ENCODE data around the gene MACROD2.

MACROD2 gene

DNA sequence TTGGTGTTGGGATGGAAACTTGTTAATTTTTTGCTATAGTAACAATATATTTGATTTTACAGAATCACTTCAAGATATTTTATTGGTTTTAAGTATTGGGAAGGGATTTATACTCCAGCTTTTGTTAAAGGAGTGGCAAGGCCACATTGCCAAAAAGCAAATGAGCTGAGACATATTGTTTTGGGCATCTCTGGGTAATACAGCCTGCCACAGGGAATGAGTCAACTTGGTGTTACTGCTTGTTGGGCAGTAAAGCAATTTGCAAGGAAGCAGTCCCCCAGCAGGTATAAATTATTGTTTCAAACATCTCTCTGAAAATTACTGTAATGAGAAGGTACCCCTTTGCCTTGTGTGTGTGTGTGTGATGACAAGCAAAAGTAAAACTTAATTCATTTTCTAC, 1210.4 kb downstream of the MACROD2 start:
- DNase-seq = no peak

DNA sequence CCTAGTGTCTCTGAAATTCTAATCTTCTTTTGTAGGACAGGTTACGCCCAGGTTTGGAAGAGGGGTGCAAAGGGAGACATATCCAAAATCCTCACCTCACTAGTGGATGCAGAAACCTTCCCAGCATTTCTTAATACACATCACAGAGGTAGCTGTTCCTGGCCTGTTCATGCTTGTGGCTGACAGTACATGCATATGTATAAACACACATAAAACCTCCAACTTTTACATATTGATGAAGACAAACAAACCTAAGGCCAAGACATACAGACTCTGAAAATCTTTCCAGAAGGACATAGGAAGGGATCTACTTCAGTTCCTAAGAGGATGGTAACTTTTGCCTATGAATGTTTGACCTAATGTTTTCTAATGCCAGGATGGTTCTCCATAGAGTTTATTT, 1214.2 kb downstream of the MACROD2 start:
- DNase-seq = no peak

DNA sequence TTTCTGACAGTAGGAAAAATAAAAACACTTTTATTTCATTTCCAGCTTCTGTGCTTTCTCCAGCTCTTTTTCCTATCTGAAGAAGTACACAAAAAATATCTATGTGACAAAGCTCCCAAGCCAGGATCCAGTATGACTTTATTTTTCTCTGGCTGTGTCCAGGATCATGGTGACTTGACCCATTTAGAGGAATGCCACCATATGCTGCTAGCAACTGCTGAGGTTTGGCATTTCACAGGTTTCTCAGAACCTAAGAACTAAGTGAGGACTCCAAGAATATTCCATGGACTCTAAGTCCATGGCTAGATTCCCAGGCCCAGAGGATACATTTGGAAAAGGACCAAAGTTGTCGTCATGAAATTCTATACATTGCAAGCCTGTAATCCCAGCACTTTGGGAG, 1218.7 kb downstream of the MACROD2 start:
- no peak for DNase-seq

DNA sequence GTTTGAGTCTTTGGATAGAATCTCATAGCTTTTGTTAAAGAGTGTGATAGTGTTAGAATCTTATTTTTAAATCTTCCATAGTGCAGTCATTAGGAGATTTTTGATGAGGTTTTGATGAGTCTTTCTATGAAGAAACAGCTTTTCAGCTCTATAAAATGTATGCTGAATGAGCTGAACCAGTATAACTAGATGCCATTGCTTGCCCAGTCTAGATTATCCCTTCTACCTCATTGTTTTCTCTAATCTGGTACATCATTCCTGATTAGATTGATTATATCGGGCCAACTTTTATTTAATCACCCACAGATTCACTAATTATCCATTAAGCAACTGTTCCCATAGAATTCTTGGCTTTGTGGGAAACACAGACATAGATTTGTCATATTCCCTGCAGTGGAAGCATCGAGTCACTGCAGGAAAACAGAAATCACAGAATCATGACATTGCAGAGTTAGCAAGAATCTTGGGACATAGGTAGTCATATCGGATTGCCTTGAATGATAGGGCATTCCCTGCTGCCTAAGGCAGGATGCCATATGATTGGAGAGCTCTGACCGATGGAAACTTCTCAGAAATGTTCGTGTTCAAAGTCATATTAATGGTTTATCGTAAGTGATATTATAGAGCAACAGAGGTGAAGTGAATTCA, 1224.8 kb downstream of the MACROD2 start:
- no peak for DNase-seq

DNA sequence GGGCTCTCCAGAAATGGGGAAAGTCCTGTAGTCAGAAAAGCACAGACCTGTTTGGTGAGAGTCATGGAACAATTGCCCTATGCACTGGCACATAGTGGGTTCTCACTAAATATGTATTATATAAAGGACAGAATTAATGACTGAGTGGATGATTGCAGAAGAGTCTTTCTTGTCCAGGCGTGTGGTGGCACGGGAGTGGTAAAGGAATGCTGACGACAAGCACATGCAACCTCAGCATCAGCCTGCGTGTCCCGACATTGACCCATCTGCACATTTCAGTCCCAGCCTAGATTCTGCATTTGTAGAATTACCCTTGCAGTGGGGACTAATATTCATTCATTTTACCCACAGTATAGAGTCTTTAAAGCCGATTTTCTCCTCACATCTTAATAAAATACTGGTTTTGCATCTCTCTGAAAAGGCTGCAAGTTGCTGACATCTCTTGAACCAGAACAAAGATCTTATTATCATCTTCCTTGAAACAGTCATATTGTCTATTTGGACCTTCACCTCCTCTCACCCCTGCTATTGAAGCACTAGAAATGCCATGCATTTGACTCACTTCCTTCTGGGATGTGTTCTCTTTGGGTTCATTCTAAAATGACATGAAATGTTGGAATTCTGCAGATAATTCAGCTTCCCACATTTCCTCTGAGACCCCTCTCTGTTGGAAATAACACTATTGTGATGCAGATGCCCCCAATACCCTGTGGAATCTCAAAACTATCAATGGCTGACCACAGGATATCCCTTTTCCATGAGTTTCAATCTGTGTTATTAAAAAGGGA, 1225.7 kb downstream of the MACROD2 start:
- no peak for DNase-seq

DNA sequence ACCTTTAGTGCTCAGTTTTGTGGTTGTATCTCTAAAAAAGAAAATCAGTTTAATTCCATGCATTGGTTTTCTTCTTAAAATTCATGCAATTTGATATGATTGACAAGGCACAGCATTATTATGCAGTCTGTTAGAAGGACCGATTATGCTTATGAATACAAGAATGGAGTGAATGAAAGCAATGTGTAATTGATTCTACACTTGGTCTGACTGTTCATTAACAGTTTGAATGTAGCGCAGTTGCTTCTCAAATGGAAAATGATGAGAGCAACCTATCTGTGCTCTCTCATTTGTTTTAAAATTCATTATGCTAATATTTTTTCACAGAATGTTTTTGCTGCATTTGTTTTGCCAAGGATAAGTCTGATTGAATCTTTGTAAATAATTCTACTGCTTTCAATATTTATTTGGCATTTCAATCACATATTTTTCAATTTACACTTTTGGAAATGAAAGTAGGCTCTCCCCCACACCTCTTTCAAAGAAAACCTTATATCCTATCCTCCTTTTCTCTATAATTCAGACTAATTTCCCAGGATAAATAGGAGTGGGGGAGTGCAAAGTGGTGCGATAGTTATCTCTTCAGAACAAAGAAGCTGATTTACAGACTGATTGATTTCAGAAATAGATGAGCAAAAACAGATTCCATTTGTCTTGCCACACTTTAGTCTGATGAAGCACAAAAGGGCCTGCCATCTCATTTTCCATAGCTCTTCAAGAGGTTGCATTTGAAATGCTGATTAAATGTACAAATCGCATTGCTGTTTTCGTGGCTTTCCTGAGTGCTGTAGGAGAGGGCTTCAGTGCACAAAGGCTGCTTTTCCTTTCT, 1227.4 kb downstream of the MACROD2 start:
- no peak for DNase-seq

DNA sequence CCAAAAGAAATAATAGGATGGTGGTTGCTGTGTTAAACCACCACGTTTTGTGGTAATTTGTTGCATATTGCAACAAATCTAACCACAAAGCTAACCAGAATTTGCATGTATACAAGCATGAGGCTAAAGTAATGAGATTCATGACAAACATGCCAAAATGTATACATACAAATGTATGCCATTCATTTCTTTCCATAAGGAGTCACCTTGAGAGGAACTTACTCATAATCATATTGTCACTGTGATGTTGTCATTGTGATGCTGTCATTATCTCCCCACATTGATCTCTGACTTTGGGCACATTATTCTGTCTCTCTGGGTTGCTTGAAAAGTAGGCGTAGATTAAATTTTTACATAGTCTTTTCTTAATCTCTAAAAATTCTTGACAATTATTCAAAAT, 1228.9 kb downstream of the MACROD2 start:
- DNase-seq = no peak

DNA sequence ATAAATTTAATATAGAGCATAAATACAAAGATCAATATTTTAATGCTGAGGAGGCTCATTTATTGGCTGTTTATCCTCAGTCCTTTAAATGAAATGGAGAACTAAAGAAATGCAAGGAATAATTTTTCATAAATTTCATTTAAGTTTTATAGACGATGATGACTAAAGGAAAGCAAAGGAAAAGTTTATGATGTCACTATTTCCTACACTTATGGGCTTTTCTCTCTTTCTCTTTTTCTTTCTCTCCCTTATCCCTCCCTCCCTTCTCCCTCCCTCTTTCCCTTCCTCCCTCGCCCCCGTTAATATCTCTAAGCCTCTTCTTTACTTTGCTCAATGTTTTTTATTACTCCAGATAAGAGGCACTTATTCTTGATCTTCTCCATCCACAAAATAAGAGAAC, 1231.8 kb downstream of the MACROD2 start:
- no peak for DNase-seq

DNA sequence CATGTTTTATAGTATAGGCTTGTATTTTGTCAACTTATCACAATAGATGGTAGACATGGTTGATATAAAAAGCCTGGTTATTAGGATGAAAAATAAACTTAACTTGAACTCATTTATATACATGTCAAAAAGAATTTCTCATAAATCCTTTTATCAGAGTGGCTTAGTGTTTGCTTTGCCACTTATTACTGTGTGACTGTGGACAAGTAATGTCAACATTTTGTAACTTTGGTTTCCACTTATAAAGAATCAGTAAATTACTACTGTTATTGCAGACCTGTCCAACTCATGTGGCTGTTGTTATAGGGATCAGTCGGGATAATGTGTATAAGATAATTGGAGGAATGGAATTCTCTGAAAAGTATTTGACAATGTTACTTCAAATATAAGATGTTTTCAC, 1236.9 kb downstream of the MACROD2 start:
- DNase-seq = no peak

DNA sequence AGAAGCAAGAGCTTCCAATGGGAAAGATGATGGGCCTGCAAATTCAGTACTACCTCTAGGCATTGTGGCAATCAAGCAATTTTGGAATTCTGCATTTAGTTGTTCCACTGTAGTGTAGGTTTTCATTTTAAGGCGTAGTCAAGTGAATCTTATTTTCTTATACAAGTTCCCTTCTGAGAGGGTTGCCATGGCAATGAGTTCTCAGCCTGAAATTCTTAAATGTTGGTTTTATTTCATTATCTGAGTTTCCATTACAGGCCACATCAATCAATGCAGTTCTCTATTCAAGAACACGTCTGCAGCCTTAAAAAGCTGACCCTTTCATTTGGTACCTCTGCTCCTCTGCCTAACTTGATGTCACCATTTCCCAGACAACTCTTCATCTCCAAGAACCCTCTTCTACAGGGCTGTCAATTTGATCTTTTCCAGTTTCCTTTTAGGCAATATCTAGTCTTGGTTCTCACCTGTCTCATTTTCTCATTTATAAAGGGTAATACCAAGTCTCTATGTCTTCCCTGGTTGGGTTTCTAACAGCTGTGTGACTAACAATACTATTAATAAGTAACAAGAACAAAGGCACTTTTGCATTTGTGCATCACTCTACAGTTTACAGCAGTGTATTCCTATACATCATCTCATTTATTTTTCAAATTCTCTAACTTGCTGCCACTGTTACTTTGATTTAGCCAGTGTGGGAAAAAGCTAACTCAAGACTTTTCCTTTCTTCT, 1240.3 kb downstream of the MACROD2 start:
- DNase-seq = no peak

DNA sequence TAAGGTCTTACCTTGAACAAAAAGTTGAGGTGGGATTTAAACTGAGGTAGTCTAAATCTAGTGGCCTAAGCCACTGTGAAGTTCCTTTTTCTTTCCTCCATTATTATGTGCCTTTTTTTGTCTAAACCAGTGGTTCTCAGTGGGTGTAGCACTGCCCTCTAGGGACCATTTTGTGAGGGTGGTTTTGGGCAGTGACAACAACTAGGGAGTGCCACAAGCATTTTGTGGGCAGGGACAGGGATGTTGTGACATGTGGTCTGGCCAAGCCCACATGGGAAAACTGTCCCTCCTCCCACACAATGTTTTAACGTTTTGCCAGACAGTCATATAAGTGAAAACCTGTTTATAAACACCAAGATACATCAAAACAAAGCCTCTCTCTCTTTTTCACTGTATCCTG, 1241.5 kb downstream of the MACROD2 start:
- no peak for DNase-seq

DNA sequence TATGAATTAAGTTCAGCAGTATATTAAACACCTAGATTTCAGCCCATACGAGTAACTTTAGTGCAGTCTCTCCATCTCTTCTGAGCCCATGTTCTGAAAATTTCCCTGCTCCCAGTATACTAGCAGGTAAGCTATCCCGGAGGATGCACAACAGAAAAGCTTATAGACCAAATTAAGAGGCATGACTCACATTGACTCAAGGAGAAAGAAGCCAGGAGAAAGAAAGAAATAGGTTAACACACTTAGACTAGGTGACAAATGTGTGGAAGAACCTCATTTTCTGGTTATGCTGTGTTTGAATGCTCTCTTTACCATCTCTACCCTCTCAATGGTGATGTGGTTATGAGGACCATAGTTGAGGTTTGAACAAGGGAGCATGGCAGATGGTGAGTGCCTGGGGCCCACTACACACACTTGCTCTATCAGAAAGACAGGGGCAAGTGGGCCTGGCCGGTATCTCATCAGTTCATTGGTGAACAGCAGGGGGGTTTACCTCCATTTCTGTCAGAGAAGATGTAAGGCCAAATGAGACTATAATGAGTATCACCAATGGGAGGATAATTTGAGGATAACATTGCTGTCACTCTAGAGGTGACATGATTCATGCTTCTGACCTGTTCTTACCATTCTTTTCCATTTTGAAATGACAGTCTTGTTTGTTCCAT, 1244.4 kb downstream of the MACROD2 start:
- DNase-seq = no peak

DNA sequence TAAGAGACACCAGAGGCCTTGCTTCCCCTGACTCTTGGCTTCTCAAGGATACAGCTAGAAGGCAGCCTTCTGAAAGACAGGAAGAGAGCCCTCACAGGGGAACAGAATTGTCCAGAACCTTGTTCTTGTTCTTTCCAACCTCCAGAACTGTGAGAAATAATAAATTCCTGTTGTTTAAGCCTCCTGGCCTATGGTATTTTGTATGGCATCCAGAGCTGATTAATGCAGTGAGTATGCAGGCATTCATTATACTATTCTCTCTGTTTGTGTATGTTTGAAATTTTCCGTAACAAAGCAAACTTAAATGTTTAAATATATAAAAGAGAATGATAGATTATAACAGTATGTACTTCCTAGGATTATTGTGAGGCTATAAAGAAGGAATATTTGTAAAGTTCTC, 1245.5 kb downstream of the MACROD2 start:
- no peak for DNase-seq

DNA sequence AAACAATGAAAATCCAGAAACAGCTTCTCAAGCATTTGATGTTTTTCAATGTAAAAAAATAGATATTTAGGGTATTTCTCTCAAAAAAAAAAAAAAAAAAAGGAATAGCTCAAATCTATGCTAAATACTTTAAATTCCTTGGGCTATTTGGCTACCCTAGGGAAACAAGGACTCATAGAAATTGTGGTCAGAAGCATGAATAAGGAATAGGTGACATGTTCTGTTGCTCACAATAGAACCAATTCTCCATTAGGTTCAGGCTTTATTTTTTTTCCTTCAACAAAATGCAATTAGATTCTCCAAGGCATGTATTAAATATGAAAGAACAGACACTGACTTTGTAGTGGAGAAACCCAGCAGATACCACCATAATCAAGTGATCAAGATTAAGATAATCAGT, 1246.4 kb downstream of the MACROD2 start:
- no peak for DNase-seq

DNA sequence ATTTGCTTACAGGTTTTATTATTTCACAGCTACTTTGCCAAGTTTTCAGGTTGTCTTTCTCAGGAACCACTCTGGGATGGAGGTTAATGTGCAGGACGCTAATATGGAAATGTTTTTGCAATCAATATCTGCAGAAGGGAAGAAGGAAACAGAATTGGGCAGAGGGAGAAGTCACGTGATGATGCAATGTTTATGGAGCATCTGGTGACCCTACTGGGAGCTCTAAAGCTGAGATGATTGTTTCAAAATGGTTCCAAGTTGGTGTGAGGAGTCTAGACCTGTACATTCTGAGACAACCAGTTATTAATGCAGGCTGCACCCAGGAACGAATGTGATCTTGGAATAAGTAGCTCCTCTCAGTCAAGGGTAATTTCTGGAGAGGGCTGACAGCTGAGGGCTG, 1247.5 kb downstream of the MACROD2 start:
- DNase-seq = no peak

DNA sequence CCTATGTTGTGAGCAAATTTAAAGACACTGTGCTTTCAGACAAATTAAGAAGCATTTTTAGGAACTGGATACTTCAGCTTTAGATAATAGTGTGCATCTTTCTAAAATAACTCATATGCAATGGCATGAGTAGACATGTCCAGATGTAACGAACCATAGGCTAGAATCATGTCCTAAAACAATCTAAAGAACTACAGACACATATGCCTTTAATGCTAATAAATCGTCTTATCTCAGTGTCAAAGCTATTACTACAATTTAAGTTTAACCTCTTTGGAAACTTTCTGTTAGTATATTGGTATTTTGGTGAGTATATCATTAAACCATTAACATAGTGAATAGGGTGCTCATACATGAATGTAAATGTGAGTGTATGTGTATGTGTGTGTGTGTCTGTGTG, 1250.6 kb downstream of the MACROD2 start:
- DNase-seq = no peak

DNA sequence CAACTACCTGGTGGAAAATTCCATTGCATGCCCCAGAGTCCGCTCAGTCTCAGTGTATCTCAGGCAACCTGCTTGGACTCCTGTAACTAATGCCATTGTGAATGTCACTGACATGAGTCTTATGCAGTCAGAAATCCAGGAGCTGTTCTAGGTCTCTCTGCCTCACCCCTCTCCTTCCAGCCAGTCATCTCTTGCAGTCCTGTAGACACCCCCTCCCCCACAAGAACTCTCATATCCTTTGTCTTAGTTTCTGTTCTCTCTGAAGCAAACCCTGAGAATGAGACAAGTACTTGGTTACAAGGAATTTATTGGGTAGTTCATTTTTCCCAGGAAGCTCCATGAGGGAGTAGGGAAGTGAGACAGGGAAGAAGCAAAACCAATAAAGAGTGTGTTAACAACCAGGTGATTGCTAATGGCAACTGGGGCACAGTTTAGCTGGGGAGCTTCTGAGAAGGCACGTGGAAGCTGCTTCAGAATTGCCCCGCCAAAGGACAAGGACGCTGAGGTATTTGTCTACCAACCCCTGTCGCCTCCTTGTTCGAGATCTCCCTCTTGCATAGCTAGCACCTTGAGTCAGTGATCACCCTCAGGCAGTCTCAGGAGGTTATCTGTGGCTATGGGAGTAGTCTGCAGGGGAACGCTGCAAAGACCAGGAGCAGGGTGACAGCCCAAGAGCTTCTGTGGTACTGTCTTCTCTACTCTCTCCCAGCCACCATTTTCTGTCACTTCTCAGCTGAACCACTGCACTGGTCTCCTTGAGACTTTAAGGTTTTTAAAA, 1253.5 kb downstream of the MACROD2 start:
- no peak for DNase-seq

DNA sequence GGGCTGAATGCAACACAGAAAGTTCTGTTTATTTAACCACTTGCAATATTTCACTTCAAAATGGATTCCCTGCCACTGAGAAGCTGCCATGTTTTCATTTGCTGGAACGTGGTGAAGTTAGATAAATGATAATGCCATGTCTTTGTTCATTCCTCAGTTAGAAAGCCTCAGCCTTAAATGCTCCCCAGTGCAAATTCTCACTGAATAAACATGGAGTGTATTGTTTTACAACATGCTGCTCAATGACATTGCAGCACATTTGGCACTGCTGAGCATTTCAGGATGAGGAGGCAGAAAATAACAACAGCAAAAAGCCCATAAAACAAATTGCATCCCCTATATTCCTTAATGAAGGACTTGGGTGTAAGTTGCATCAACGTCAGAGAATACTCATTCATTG, 1255.9 kb downstream of the MACROD2 start:
- no peak for DNase-seq

DNA sequence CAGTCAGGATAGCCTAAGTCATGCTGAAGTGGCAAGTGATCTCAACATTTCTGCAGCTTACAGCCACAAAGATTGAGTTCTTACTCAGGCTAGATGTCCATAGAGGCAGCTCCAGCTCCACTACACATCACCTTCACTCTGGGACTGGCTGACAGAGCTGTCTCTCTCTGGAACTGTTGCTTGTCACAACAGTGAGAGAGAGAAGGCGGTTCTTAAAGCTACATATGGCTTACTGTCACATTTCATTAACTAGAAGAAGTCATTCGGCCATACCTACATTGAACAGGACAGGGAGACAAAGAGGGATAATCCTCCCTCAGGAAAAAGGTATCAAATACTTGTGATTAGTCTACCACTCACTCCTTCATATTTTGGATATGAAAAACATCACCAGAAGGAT, 1257.0 kb downstream of the MACROD2 start:
- no peak for DNase-seq

DNA sequence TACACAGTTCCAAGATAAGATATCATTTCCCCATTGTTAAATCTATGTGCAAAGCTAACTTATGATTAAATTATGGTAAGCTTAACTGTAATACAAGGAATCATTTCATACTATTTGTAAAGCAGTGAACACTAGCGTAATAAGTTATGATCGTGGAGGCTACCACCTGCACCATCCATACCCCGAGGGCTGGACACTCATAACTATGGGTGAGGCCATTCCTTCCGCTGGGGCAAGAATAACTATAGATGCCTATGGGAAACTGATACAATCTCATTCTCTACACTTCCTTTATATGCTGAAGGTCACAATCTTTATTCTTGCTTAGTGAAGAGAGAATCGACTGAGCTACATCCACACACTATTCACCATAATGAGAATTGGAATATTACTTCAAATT, 1258.1 kb downstream of the MACROD2 start:
- DNase-seq = no peak

DNA sequence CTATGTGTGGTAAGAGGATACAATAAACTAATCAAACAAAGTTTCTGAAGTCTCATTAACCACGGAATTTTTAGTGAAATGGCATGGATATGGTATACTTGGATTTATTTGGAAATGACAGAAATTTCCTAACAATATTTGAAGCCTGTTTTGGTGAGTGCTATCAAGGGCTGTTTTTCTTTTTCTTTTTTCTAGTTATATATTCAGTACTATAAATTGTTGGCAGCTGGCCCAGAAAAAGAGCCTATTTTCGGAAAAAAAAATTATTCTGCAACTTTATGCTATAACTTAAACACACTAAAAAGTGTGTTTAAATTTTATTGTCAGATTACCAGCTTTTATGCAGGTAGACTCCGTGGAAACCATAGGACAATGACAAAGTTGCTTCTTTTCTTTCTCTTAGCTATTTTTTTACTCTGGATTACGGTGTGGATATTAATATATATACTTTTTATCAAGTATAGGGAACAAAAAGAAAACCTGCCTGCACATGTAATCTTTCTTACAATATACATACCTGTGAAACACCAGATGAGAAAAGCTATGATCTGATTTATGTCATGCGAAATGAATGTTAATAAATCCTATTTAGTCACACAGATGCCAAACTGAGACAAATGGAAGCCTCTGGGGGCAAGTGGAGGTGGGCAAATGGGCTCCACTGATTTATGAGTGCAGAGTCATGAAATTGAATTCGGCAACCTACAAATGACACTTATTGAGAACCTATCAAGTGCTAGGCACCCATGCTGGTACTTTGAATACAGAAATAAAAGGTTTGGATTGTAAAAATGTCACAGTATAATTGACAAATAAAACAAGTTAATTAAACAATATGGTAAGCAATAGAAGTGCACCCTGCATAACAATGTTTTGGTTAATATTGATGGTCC, 1261.6 kb downstream of the MACROD2 start:
- DNase-seq = no peak
